T-cell (primary cell): Measurements from ENCODE around the gene ANO1. TPM values are rescaled to one million over a fixed set of nuclear protein-coding genes. Genes with fewer than 3 reads are reported as not detected.
A peak's percentile ranks its signal among the peaks of the same experiment; 100 is the strongest.

Experiments used
- ATAC-seq, 4 experiments: fragments of 200-7000 bp in 3 of 4; fragments of 150-1000 bp in 1 of 4; cut with Tn5 transposase; replicated peaks in 1 of 4; 1 replicate in 3 of 4; 2 replicates in 1 of 4; pipeline ENCODE4 v1.10.0; 2021; ENCODE audit warnings: moderate library complexity in 3 of 4, mild to moderate bottlenecking in 2 of 4, moderate number of reproducible peaks in 1 of 4
- CTCF ChIA-PET, 2 donors: fragments of 300-600 bp; sonication (Branson Sonifier 250); formaldehyde crosslinking; loops; one replicate each; lab custom pipeline; 2022; ENCODE audit warnings: antibody characterized with exemption in 2 of 2; lab: Charles Lee
- POLR2A ChIA-PET, 2 donors: fragments of 300-600 bp; sonication (Branson Sonifier 250); formaldehyde crosslinking; loops; one replicate each; lab custom pipeline; 2022; ENCODE audit warnings: antibody characterized with exemption in 2 of 2; lab: Charles Lee
- DNase-seq, 35 experiments: peaks; one replicate each; pipeline versions ENCODE4 v3.0.0 to v3.0.0-alpha.2; 2013 to 2023
- H3K27ac ChIP-seq: one replicate; pipeline ENCODE4 v1.5.1; 2013; ENCODE audit warnings: low read length
- H3K27me3 ChIP-seq, 2 experiments: replicated peaks in 1 of 2; 1 replicate in 1 of 2; 2 replicates in 1 of 2; pipeline versions ENCODE4 v1.6.1 to v1.7.0; 2013; ENCODE audit warnings: low read length in 1 of 2, mixed read lengths in 1 of 2; ENCODE audit not compliant: control insufficient read depth in 2 of 2, insufficient read depth in 2 of 2; ENCODE audit errors: extremely low read depth in 1 of 2
- H3K36me3 ChIP-seq, 2 donors: 1 replicate in 1 of 2; 2 replicates in 1 of 2; pipeline versions ENCODE4 v1.6.1 to v1.7.0; 2013; ENCODE audit warnings: low read length in 1 of 2; ENCODE audit not compliant: control insufficient read depth in 2 of 2, insufficient read depth in 1 of 2; ENCODE audit errors: extremely low read depth in 1 of 2
- H3K4me1 ChIP-seq, 2 experiments: 1 replicate in 1 of 2; 2 replicates in 1 of 2; pipeline versions ENCODE4 v1.6.1 to v1.7.0; 2013; ENCODE audit warnings: low read length in 2 of 2, mixed read lengths in 1 of 2; ENCODE audit not compliant: insufficient read depth in 2 of 2, control insufficient read depth in 1 of 2; ENCODE audit errors: extremely low read depth in 1 of 2
- H3K4me3 ChIP-seq, 2 donors: 1 replicate in 1 of 2; 2 replicates in 1 of 2; pipeline versions ENCODE4 v1.5.1 to v1.7.0; 2013; ENCODE audit warnings: mild to moderate bottlenecking in 2 of 2, low read length in 1 of 2, moderate library complexity in 1 of 2; ENCODE audit not compliant: control insufficient read depth in 1 of 2; ENCODE audit errors: extremely low read depth in 1 of 2
- H3K9me3 ChIP-seq: 2 replicates; pipeline ENCODE4 v1.7.0; 2013
- H3K27ac Mint-ChIP-seq, 2 donors: one replicate each; pipeline ENCODE4 v1.8.0; 2020 to 2021; ENCODE audit warnings: mild to moderate bottlenecking in 2 of 2, mixed read lengths in 2 of 2
- H3K27me3 Mint-ChIP-seq, 2 donors: one replicate each; pipeline ENCODE4 v1.8.0; 2021 to 2022; ENCODE audit warnings: mixed read lengths in 2 of 2
- H3K36me3 Mint-ChIP-seq: one replicate; pipeline ENCODE4 v1.8.0; 2021; ENCODE audit warnings: mixed read lengths
- H3K4me1 Mint-ChIP-seq, 3 donors: one replicate each; pipeline ENCODE4 v1.8.0; 2020 to 2022; ENCODE audit warnings: mixed read lengths in 3 of 3, mild to moderate bottlenecking in 1 of 3
- H3K4me3 Mint-ChIP-seq, 3 donors: one replicate each; pipeline ENCODE4 v1.8.0; 2020 to 2022; ENCODE audit warnings: mild to moderate bottlenecking in 3 of 3, mixed read lengths in 3 of 3, moderate library complexity in 3 of 3
- H3K9me3 Mint-ChIP-seq, 3 donors: one replicate each; pipeline ENCODE4 v1.8.0; 2020 to 2022; ENCODE audit warnings: mixed read lengths in 3 of 3
- WGBS: methylation state at CpG from one replicate; pipeline ENCODE4 v1.1.5; 2013; ENCODE audit warnings: missing lambda C conversion rate; ENCODE audit not compliant: insufficient coverage; 5-methylcytosine and 5-hydroxymethylcytosine counted together
- total RNA-seq, 35 experiments: library from RNA in 6 of 35; stranded (reverse) in 6 of 35; fragments of 120-200 nt in 1 of 35; gene quantifications; one replicate each; pipeline versions ENCODE4 v1.2.1 to v1.2.4 and lab custom pipeline; 2013 to 2026

The ANO1 gene
- total RNA-seq, 5 donors from 2014 or later (not counting 1 experiment from before 2014, with no cell fraction given), result 0.19 to 0.38 (median 0.33) TPM; not detected in 2

GRCh38 chr11:70107756-70108155, 29.6 kb downstream of the ANO1 start:
- CTCF ChIA-PET, result no interaction called here
- Histone ChIP-seq H3K36me3 (no peaks in the 10 kb centered on the region), H3K9me3 (no peaks in the 10 kb centered on the region), H3K27ac (no peak overlapping the region), H3K4me3 (no peak overlapping the region), H3K27me3 (peaks cover 0 to 40% of the 10 kb centered on the region in 2 experiments), H3K4me1 (no peaks in the 10 kb centered on the region)
- DNase-seq (no peak), ATAC-seq (no peak)
- H3K27me3 Mint-ChIP-seq, result peaks cover 8 to 25% of the 10 kb centered on the region in 2 donors
- POLR2A ChIA-PET, result no interaction called here
- H3K36me3 Mint-ChIP-seq, result no peaks in the 10 kb centered on the region
- peaks cover 5 to 12% (median 7%) of the 10 kb centered on the region in 3 donors for H3K4me1 Mint-ChIP-seq
- no peak overlapping the region for H3K4me3 Mint-ChIP-seq
- H3K9me3 Mint-ChIP-seq, result no peaks in the 10 kb centered on the region
- WGBS, result 74% methylated on average over 10 of the region's 11 CpGs
- H3K27ac Mint-ChIP-seq, result no peak overlapping the region

DNA sequence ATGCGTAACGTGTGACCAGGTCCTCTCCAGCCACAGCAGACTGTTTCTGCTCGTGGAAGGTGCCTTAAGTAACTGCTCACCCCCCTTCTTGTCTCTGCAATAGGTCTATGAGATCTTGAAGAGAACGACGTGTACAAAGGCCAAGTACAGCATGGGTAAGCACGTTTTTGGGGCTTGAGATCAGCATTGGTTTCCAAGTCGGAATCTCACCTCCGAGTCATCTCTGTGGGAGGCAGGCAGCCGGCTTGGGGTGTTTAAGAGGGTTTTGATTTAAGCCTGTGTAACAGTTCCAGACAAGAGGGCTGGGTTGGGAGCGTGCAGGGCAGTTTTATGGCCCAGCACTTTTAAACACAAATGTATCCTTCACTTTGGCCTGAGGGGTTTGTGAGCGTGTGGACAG, 30.1 kb downstream of the ANO1 start:
- Histone ChIP-seq H3K4me3 (no peak overlapping the region), H3K4me1 (no peaks in the 10 kb centered on the region), H3K27me3 (peaks cover 0 to 38% of the 10 kb centered on the region in 2 experiments), H3K9me3 (no peaks in the 10 kb centered on the region), H3K36me3 (no peaks in the 10 kb centered on the region), H3K27ac (no peak overlapping the region)
- ATAC-seq (no peak), DNase-seq (no peak)
- Mint-ChIP-seq H3K9me3 (no peaks in the 10 kb centered on the region), H3K27me3 (peaks cover 8 to 25% of the 10 kb centered on the region in 2 donors), H3K36me3 (no peaks in the 10 kb centered on the region), H3K27ac (no peak overlapping the region), H3K4me1 (peaks cover 5 to 12% (median 7%) of the 10 kb centered on the region in 3 donors), H3K4me3 (no peak overlapping the region)
- ChIA-PET CTCF (no interaction called here), POLR2A (no interaction called here)
- 60% methylated on average over 8 of the region's 11 CpGs for WGBS

- POLR2A ChIA-PET, result no interaction called here
- H3K4me1 ChIP-seq, result no peaks in the 10 kb centered on the region
Observed at GRCh38 chr11:70109006-70109405, 30.9 kb downstream of the ANO1 start.

DNA sequence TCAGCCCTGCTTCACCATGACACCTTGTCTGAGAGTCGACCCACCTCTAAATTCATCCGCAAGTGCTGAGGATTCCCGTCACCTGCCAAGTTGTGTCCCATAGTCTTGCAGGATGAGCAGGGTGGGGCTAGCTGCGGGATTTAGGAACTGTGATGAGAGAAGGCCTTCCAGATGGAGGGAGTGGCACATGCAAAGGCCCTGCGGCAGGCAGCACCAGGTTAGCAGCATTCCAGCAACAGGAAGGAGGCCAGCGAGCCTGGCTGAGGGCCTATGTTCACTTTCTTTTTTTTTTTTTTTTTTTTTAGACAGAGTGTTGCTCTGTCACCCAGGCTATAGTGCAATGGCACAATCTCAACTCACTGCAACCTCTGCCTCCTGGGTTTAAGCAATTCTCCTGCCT, 31.8 kb downstream of the ANO1 start:
- Histone ChIP-seq H3K27ac (no peak overlapping the region), H3K4me3 (no peak overlapping the region), H3K9me3 (no peaks in the 10 kb centered on the region), H3K36me3 (no peaks in the 10 kb centered on the region), H3K4me1 (no peaks in the 10 kb centered on the region), H3K27me3 (peaks cover 0 to 27% of the 10 kb centered on the region in 2 experiments)
- Mint-ChIP-seq H3K36me3 (no peaks in the 10 kb centered on the region), H3K4me3 (no peak overlapping the region), H3K27me3 (peaks cover 8 to 21% of the 10 kb centered on the region in 2 donors), H3K9me3 (no peaks in the 10 kb centered on the region), H3K27ac (no peak overlapping the region), H3K4me1 (peaks cover 5 to 12% (median 7%) of the 10 kb centered on the region in 3 donors)
- 79% methylated on average over 3 of the region's 6 CpGs for WGBS
- ChIA-PET POLR2A (no interaction called here), CTCF (no interaction called here)
- no peak for DNase-seq
- ATAC-seq, result no peak

More at GRCh38 chr11:70109006-70109405, 30.9 kb downstream of the ANO1 start:
- WGBS, result 67% methylated on average over 7 of the region's 7 CpGs
- ATAC-seq, result no peak
- peaks cover 5 to 12% (median 7%) of the 10 kb centered on the region in 3 donors for H3K4me1 Mint-ChIP-seq
- no peak overlapping the region for H3K4me3 Mint-ChIP-seq
- peaks cover 8 to 21% of the 10 kb centered on the region in 2 donors for H3K27me3 Mint-ChIP-seq
- no peaks in the 10 kb centered on the region for H3K36me3 ChIP-seq
- H3K9me3 ChIP-seq, result no peaks in the 10 kb centered on the region
- CTCF ChIA-PET, result no interaction called here
- H3K9me3 Mint-ChIP-seq, result no peaks in the 10 kb centered on the region
- peaks cover 0 to 31% of the 10 kb centered on the region in 2 experiments for H3K27me3 ChIP-seq
- H3K4me3 ChIP-seq, result no peak overlapping the region
- no peak for DNase-seq
- no peak overlapping the region for H3K27ac Mint-ChIP-seq
- H3K36me3 Mint-ChIP-seq, result no peaks in the 10 kb centered on the region
- H3K27ac ChIP-seq, result no peak overlapping the region

DNA sequence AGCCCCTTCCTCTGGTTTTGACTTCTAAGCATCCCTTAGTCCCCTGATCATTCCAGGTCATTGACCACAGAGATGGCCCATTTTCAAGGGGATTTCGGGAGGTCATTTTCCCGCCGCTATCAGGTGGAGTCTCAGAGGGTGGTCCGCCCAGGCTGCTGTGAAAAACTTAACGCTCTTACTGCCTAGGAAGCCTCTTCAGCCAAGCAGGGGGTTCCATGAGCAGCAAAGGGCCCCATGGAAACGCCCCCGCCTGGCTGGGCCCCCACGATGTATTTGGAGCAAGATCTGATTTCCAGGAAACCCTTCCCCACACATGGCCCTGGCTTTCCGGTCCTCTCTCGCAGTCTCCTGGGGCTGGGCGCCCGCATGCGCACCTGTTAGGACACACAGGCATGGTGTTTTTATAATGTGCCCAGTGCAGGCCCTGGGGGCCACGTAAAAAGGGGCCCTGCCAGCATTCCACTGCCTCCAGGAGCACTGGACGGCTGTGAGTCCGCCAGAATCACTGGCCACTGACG, 32.5 kb downstream of the ANO1 start:
- ChIA-PET POLR2A (no interaction called here), CTCF (no interaction called here)
- Mint-ChIP-seq H3K27ac (no peak overlapping the region), H3K27me3 (peaks cover 8 to 21% of the 10 kb centered on the region in 2 donors), H3K4me3 (no peak overlapping the region), H3K4me1 (peaks cover 5 to 12% (median 7%) of the 10 kb centered on the region in 3 donors), H3K36me3 (no peaks in the 10 kb centered on the region), H3K9me3 (no peaks in the 10 kb centered on the region)
- H3K36me3 ChIP-seq, result no peaks in the 10 kb centered on the region
- no peak overlapping the region for H3K27ac ChIP-seq
- H3K4me1 ChIP-seq, result no peaks in the 10 kb centered on the region
- DNase-seq (no peak), ATAC-seq (no peak)
- no peak overlapping the region for H3K4me3 ChIP-seq
- WGBS, result 77% methylated on average over 12 of the region's 17 CpGs
- no peaks in the 10 kb centered on the region for H3K9me3 ChIP-seq
- peaks cover 0 to 24% of the 10 kb centered on the region in 2 experiments for H3K27me3 ChIP-seq

DNA sequence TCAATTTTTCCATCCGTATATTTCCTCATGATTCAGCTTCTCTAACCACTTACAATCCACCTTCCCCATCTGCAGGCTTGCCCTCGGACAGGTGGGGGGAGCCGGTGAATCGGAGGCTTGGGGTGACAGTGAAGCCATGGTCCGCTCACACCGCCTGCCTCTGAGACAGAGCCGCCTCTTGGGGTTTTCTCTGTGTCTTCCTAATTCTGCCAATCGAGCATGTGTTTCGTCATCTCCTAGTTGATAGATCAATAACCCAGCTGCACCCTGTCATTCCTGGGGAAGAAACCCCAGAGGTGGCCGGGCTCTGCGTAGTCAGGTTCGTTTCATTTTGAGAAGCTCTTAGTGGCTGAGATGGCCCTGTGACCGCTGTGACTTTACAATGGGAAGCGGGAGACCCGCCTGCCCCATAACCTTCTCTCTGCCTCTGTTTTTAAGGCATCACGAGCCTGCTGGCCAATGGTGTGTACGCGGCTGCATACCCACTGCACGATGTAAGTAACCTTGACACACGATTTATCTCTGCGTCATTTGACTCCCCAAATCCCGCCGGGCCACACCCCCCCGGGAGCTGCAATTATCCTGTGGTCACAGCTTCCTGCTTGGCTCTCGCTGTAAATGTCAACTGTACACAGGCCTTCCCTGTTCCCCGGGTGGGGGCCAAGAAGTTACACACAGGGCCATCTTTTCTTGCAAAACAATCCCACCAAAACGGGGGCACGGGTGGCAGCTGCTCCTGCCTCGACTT, 33.3 kb downstream of the ANO1 start:
- Mint-ChIP-seq H3K27ac (no peak overlapping the region), H3K27me3 (peaks cover 8 to 21% of the 10 kb centered on the region in 2 donors), H3K36me3 (no peaks in the 10 kb centered on the region), H3K4me1 (peaks cover 5 to 12% (median 7%) of the 10 kb centered on the region in 3 donors), H3K9me3 (no peaks in the 10 kb centered on the region), H3K4me3 (peak overlapping the region in 1 of 3 donors; percentile 55)
- no peak for ATAC-seq
- H3K4me3 ChIP-seq, result no peak overlapping the region
- CTCF ChIA-PET, result interaction anchor here in 1 of 2 donors (0.6 kb wide), 1 partner anchor 61 kb away, joined by 3 read pairs; no protein-coding TSS in a partner anchor
- no peaks in the 10 kb centered on the region for H3K4me1 ChIP-seq
- no peak for DNase-seq
- H3K36me3 ChIP-seq, result no peaks in the 10 kb centered on the region
- H3K27ac ChIP-seq, result no peak overlapping the region
- POLR2A ChIA-PET, result no interaction called here
- H3K9me3 ChIP-seq, result no peaks in the 10 kb centered on the region
- peaks cover 0 to 22% of the 10 kb centered on the region in 2 experiments for H3K27me3 ChIP-seq
- WGBS, result 31% methylated on average over 24 of the region's 29 CpGs
